Stomach (tissue), 9 donors: ENCODE results near the gene DNAH1. TPM values are rescaled to one million over a fixed set of nuclear protein-coding genes. Genes with fewer than 3 reads are reported as not detected.

Experiments used
- DNase-seq, 2 donors: peaks; one replicate each; pipeline versions ENCODE4 v3.0.0 to v3.0.0-alpha.2; 2013 to 2019
- H3K27ac ChIP-seq, 5 donors: fragments of 200-600 bp in 4 of 5; sonication (generic) in 4 of 5; one replicate each; pipeline ENCODE4 v1.5.1; 2013 to 2019; ENCODE audit warnings: mild to moderate bottlenecking in 1 of 5, moderate library complexity in 1 of 5
- H3K27me3 ChIP-seq, 3 donors: fragments of 200-600 bp; sonication (generic); one replicate each; pipeline ENCODE4 v1.5.1; 2017 to 2019; ENCODE audit warnings: mixed run types in 1 of 3
- H3K36me3 ChIP-seq, 4 donors: fragments of 200-600 bp; sonication (generic); 1 replicate in 3 of 4; 2 replicates in 1 of 4; pipeline ENCODE4 v1.5.1; 2016 to 2019
- H3K4me1 ChIP-seq, 4 donors: fragments of 200-600 bp; sonication (generic); one replicate each; pipeline ENCODE4 v1.5.1; 2016 to 2019
- H3K4me3 ChIP-seq, 4 donors: fragments of 200-600 bp; sonication (generic) in 3 of 4; one replicate each; pipeline ENCODE4 v1.5.1; 2016 to 2019; ENCODE audit warnings: mild to moderate bottlenecking in 1 of 4
- H3K9me3 ChIP-seq, 4 donors: fragments of 200-600 bp; sonication (generic); one replicate each; pipeline ENCODE4 v1.5.1; 2016 to 2019
- EP300 ChIP-seq: sonication (generic); formaldehyde crosslinking; IDR thresholded peaks from one replicate; pipeline ENCODE4 v1.6.1; 2017; ENCODE audit warnings: antibody characterized with exemption
- POLR2A ChIP-seq, 4 donors: fragments of 450-650 bp; IDR thresholded peaks; one replicate each; pipeline ENCODE4 v1.6.1; 2016; ENCODE audit warnings: antibody characterized with exemption in 4 of 4, control low read depth in 2 of 4, mild to moderate bottlenecking in 1 of 4, moderate library complexity in 1 of 4
- POLR2AphosphoS5 ChIP-seq, 3 donors: sonication (generic); formaldehyde crosslinking; IDR thresholded peaks; one replicate each; pipeline ENCODE4 v1.6.1; 2016; ENCODE audit warnings: antibody characterized with exemption in 3 of 3
- WGBS, 5 donors: extraction: QIAGEN DNeasy Blood & Tissue Kit in 3 of 5; methylation state at CpG; one replicate each; pipeline versions ENCODE4 v1.1.5 to v1.1.7; 2013 to 2018; 5-methylcytosine and 5-hydroxymethylcytosine counted together
- intact Hi-C: fragments of 100-400 bp; cut with DNase I; formaldehyde crosslinking; loops from one replicate; pipeline ENCODE4 v1.15.1; 2023; ENCODE audit warnings: low total_unique reads
- polyA plus RNA-seq, 3 donors: library from polyadenylated mRNA; stranded (reverse); fragments of 200-250 nt; gene quantifications; one replicate each; pipeline ENCODE4 v1.2.3, GENCODE V29; 2013
- total RNA-seq, 5 donors: library from RNA; depleted of rRNA; stranded (reverse); fragments of >200 nt; gene quantifications; one replicate each; pipeline versions ENCODE4 v1.1.0 to v1.2.3, GENCODE V29; 2014 to 2016
- TF ChIP-seq, protein P1 (sequence below), 7 experiments: fragments of 450-650 bp in 4 of 7; fragments of 200-600 bp in 3 of 7; sonication (generic) in 3 of 7; IDR thresholded peaks; one replicate each; pipeline ENCODE4 v1.5.1; 2016 to 2019; ENCODE audit warnings: antibody characterized with exemption in 7 of 7, control low read depth in 2 of 7, mild to moderate bottlenecking in 1 of 7
- donor health status: healthy with polysubstance abuse.
- donor health status: Bipolar disorder and iron deficiency.
- donor health status: healthy.

The DNAH1 gene
- total and polyA plus RNA-seq, 8 donors = 1.9 to 57.6 (median 8.2) TPM

DNA sequence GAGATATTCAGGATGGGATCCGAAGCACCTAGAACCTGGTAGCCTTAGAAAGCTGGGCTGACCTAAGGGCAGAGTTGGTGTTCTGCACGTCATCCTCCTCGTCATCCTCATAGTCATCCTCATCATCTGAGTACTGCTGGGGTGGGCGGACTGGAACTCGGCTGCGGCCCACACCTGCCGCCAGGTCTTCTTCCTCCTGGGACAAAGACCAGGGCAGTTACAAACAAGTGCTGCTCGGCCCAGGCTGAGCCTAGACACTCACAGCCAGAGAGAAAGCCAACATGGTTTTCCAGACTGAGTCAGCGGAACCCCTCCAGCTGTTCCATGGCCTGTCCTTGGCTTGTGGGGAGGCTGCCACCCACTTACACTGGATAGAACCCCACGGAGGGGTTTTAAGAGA lies 88.3 kb downstream of the DNAH1 start:
- H3K27ac ChIP-seq = no peak overlapping the region
- no peaks in the 10 kb centered on the region for H3K27me3 ChIP-seq
- peaks cover 58 to 93% (median 84%) of the 10 kb centered on the region in 4 donors for H3K36me3 ChIP-seq
- intact Hi-C loops = no loop called here
- no peak for DNase-seq
- no peak overlapping the region for H3K4me3 ChIP-seq
- no peaks in the 10 kb centered on the region for H3K9me3 ChIP-seq
- peaks cover 21 to 51% (median 47%) of the 10 kb centered on the region in 4 donors for H3K4me1 ChIP-seq
- WGBS, 5 donors = 86 to 96% (median 93%) methylated on average over 6 to 10 of the region's 10 CpGs
- no peak for TF ChIP-seq EP300
- TF ChIP-seq POLR2AphosphoS5 (IDR thresholded peaks at IDR 0.05) = no peak
- TF ChIP-seq POLR2A (IDR thresholded peaks at IDR 0.05) = no peak
- TF ChIP-seq, protein P1, sequence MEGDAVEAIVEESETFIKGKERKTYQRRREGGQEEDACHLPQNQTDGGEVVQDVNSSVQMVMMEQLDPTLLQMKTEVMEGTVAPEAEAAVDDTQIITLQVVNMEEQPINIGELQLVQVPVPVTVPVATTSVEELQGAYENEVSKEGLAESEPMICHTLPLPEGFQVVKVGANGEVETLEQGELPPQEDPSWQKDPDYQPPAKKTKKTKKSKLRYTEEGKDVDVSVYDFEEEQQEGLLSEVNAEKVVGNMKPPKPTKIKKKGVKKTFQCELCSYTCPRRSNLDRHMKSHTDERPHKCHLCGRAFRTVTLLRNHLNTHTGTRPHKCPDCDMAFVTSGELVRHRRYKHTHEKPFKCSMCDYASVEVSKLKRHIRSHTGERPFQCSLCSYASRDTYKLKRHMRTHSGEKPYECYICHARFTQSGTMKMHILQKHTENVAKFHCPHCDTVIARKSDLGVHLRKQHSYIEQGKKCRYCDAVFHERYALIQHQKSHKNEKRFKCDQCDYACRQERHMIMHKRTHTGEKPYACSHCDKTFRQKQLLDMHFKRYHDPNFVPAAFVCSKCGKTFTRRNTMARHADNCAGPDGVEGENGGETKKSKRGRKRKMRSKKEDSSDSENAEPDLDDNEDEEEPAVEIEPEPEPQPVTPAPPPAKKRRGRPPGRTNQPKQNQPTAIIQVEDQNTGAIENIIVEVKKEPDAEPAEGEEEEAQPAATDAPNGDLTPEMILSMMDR (IDR thresholded peaks at IDR 0.05) = no peak

DNA sequence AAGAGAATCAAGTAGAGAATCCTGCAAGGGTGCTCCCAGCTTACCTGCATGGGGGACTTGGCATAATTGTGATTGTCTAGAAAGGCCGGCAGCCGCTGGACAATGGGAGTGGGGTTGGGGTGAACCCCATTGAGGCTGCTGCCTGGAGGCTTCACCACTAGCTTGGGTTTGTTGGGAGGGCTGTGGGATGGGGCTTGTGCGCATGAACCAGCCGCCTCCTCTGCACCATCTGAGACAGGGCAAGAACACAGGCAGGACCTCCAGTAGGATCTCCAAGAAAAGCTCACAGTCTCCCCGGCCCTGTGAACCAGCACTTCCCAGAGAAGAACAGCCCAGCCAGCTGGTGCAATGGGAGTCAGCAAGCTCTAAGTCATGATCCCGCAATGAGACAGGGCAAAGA lies 88.9 kb downstream of the DNAH1 start:
- Histone ChIP-seq H3K4me1 (peaks cover 18 to 51% (median 44%) of the 10 kb centered on the region in 4 donors), H3K27me3 (no peaks in the 10 kb centered on the region), H3K4me3 (no peak overlapping the region), H3K9me3 (no peaks in the 10 kb centered on the region), H3K27ac (no peak overlapping the region), H3K36me3 (peaks cover 58 to 86% (median 83%) of the 10 kb centered on the region in 4 donors)
- DNase-seq = no peak
- WGBS, 5 donors = 85 to 97% (median 95%) methylated on average over 4 to 6 of the region's 6 CpGs
- intact Hi-C loops = no loop called here
- TF ChIP-seq, protein P1 (IDR thresholded peaks at IDR 0.05) = no peak
- no peak for TF ChIP-seq POLR2A (IDR thresholded peaks at IDR 0.05)

DNA sequence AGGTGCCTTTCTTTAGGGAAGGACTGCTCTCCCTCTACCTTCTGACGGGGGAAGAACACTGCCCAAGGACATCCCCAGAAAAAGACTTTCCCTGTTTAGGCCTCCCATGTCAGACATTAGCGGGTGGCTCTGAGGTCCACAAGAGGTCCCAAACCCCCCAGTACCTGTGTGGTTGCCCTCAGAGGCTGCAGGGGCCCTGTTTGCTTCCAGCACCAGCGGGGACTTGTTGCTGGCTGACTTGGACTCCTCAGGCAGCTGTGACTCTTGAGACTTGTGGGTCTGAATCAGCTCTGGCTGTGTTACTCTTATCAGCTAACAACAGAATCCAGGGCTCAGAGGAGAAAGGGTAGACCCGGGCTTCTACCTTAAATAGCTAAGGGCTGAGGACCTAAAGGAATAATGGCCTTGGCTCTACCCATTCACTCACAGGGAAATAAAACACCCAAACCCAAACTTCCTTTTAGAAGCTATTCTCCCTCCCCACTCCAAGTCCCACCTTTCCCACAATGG lies 89.5 kb downstream of the DNAH1 start:
- DNase-seq = no peak
- H3K9me3 ChIP-seq = no peaks in the 10 kb centered on the region
- intact Hi-C loops = no loop called here
- peaks cover 13 to 45% (median 41%) of the 10 kb centered on the region in 4 donors for H3K4me1 ChIP-seq
- WGBS, 5 donors = 86 to 94% (median 88%) methylated on average over 4 of the region's 4 CpGs
- no peak overlapping the region for H3K4me3 ChIP-seq
- H3K27me3 ChIP-seq = no peaks in the 10 kb centered on the region
- peaks cover 58 to 80% (median 77%) of the 10 kb centered on the region in 4 donors for H3K36me3 ChIP-seq
- TF ChIP-seq POLR2AphosphoS5 (IDR thresholded peaks at IDR 0.05) (no peak), POLR2A (IDR thresholded peaks at IDR 0.05) (no peak), EP300 (no peak)
- TF ChIP-seq, protein P1 (IDR thresholded peaks at IDR 0.05) = no peak
- H3K27ac ChIP-seq = no peak overlapping the region

DNA sequence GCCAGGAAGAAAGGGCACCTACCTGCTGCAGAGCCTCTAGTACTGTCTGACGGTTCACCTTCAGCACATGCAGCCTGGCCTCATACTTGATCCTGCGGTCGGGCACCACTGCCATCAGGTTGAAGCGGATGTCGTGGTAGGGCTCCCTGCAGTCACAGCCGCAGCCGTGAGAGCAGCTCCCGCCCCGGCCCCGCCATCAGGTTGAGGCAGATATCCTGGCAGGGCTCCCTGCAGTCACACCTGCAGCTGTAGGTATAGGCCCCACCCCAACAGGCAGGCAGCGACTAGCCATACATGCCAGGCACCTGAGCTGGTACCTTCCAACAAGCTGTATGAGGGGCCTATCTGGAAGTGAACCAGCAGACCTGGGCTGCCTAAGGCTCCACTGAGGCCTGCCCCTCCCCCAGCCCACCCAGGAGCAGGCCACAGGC lies 90.1 kb downstream of the DNAH1 start:
- intact Hi-C loops = no loop called here
- Histone ChIP-seq H3K4me1 (peaks cover 13 to 43% (median 40%) of the 10 kb centered on the region in 4 donors), H3K9me3 (no peaks in the 10 kb centered on the region), H3K4me3 (no peak overlapping the region), H3K27ac (no peak overlapping the region), H3K27me3 (no peaks in the 10 kb centered on the region), H3K36me3 (peaks cover 56 to 75% (median 72%) of the 10 kb centered on the region in 4 donors)
- DNase-seq = peak; percentile 49 to 65
- WGBS, 5 donors = 14 to 70% (median 53%) methylated on average over 1 to 11 of the region's 11 CpGs; no CpG with 5 or more reads in 1 of the 5 donors
- TF ChIP-seq POLR2AphosphoS5 (IDR thresholded peaks at IDR 0.05) (no peak), EP300 (no peak), POLR2A (IDR thresholded peaks at IDR 0.05) (no peak)
- TF ChIP-seq, protein P1 (IDR thresholded peaks at IDR 0.05) = no peak
